HEK293 (cell line): ENCODE data around the gene EPHA4.

Experiments
- CTCF ChIA-PET: fragments of 350-600 bp; formaldehyde crosslinking; extraction: SDS; loops from one replicate; lab custom pipeline; 2021; ENCODE audit warnings: antibody characterized with exemption; lab: Yijun Ruan, JAX
- POLR2A ChIA-PET: fragments of 300-600 bp; formaldehyde crosslinking; extraction: SDS; loops from one replicate; lab custom pipeline; 2020; ENCODE audit warnings: antibody characterized with exemption, inconsistent platforms; lab: Yijun Ruan, JAX
- H3K27ac ChIP-seq: fragments of 200-500 bp; sonication (Bioruptor generic); 2 replicates; pipeline ENCODE4 v1.5.1; 2014; ENCODE audit warnings: low read depth, low read length, control low read depth, inconsistent platforms; ENCODE audit errors: extremely low read depth
- H3K36me3 ChIP-seq, 2 experiments: fragments of 200-500 bp in 1 of 2; sonication (Bioruptor generic) in 1 of 2; 1 replicate in 1 of 2; 2 replicates in 1 of 2; pipeline ENCODE4 v1.5.1; 2014 to 2017; ENCODE audit warnings: inconsistent platforms in 2 of 2, low read length in 2 of 2; ENCODE audit not compliant: control insufficient read depth in 2 of 2, insufficient read depth in 1 of 2
- H3K4me1 ChIP-seq: fragments of 200-500 bp; sonication (Bioruptor generic); 2 replicates; pipeline ENCODE4 v1.5.1; 2014; ENCODE audit warnings: mild to moderate bottlenecking, low read length, inconsistent platforms; ENCODE audit not compliant: control insufficient read depth, insufficient read depth
- H3K4me3 ChIP-seq: 2 replicates; pipeline ENCODE4 v1.5.1; 2011; ENCODE audit warnings: low read depth, mild to moderate bottlenecking, control low read depth, low read length, moderate library complexity
- H3K9me3 ChIP-seq: fragments of 200-500 bp; sonication (Bioruptor generic); 2 replicates; pipeline ENCODE4 v1.5.1; 2014; ENCODE audit warnings: low read depth, low read length, inconsistent platforms; ENCODE audit not compliant: control insufficient read depth, insufficient read depth
- KLF1 ChIP-seq: fragments of 450-650 bp; formaldehyde crosslinking; IDR thresholded peaks from 2 replicates; pipeline ENCODE4 v1.5.1; 2016; ENCODE audit warnings: missing biosample characterization, missing genetic modification characterization
- PRDM1 ChIP-seq: fragments of 450-650 bp; formaldehyde crosslinking; IDR thresholded peaks from 2 replicates; pipeline ENCODE4; 2016; ENCODE audit warnings: missing biosample characterization, missing genetic modification characterization
- SALL2 ChIP-seq: fragments of 450-650 bp; formaldehyde crosslinking; IDR thresholded peaks from 2 replicates; pipeline ENCODE4 v1.5.0; 2017; ENCODE audit warnings: missing biosample characterization, mild to moderate bottlenecking, missing genetic modification characterization, borderline replicate concordance
- YY1 ChIP-seq: fragments of 450-650 bp; formaldehyde crosslinking; IDR thresholded peaks from 2 replicates; pipeline ENCODE4 v1.5.1; 2018; ENCODE audit warnings: missing biosample characterization, missing genetic modification characterization
- ZBTB1 ChIP-seq: fragments of 450-650 bp; formaldehyde crosslinking; IDR thresholded peaks from 2 replicates; pipeline ENCODE4 v1.5.1; 2016; ENCODE audit warnings: missing biosample characterization, missing genetic modification characterization
- ZBTB17 ChIP-seq: fragments of 450-650 bp; formaldehyde crosslinking; IDR thresholded peaks from 2 replicates; pipeline ENCODE4 v1.5.1; 2016; ENCODE audit warnings: missing biosample characterization, missing genetic modification characterization
- ZBTB20 ChIP-seq: fragments of 450-650 bp; formaldehyde crosslinking; IDR thresholded peaks from 2 replicates; pipeline ENCODE4 v1.5.1; 2016; ENCODE audit warnings: missing biosample characterization, missing genetic modification characterization
- ZFHX2 ChIP-seq: fragments of 450-650 bp; formaldehyde crosslinking; conservative IDR thresholded peaks from 2 replicates; pipeline ENCODE4 v1.5.1; 2016; ENCODE audit warnings: missing biosample characterization, missing genetic modification characterization
- ZFP69B ChIP-seq: fragments of 450-650 bp; formaldehyde crosslinking; IDR thresholded peaks from 2 replicates; pipeline ENCODE4 v1.5.1; 2016; ENCODE audit warnings: missing biosample characterization, missing genetic modification characterization
- ZNF138 ChIP-seq: fragments of 450-650 bp; formaldehyde crosslinking; IDR thresholded peaks from 2 replicates; pipeline ENCODE4 v1.5.1; 2016; ENCODE audit warnings: missing biosample characterization, missing genetic modification characterization, borderline replicate concordance
- ZNF221 ChIP-seq: fragments of 450-650 bp; formaldehyde crosslinking; IDR thresholded peaks from 2 replicates; pipeline ENCODE4 v1.5.1; 2017; ENCODE audit warnings: missing biosample characterization, missing genetic modification characterization, borderline replicate concordance
- ZNF280D ChIP-seq: fragments of 450-650 bp; formaldehyde crosslinking; IDR thresholded peaks from 2 replicates; pipeline ENCODE4 v1.5.1; 2016; ENCODE audit warnings: missing biosample characterization, missing genetic modification characterization
- ZNF362 ChIP-seq: fragments of 450-650 bp; formaldehyde crosslinking; IDR thresholded peaks from 2 replicates; pipeline ENCODE4 v1.5.1; 2016; ENCODE audit warnings: missing biosample characterization, missing genetic modification characterization
- ZNF521 ChIP-seq: fragments of 450-650 bp; formaldehyde crosslinking; IDR thresholded peaks from 2 replicates; pipeline ENCODE4 v1.5.1; 2017; ENCODE audit warnings: missing biosample characterization, mild to moderate bottlenecking, missing genetic modification characterization
- ZNF624 ChIP-seq: fragments of 450-650 bp; formaldehyde crosslinking; IDR thresholded peaks from 2 replicates; pipeline ENCODE4 v1.5.1; 2017; ENCODE audit warnings: missing biosample characterization, missing genetic modification characterization
- ZNF645 ChIP-seq: fragments of 450-650 bp; formaldehyde crosslinking; IDR thresholded peaks from 2 replicates; pipeline ENCODE4; 2016; ENCODE audit warnings: missing biosample characterization, missing genetic modification characterization

EPHA4 gene

GRCh38 chr2:221460136-221460535, 112.0 kb downstream of the EPHA4 start (continued):
- TF ChIP-seq ZNF645 (tag by site-specific recombination): no peak
- TF ChIP-seq ZBTB20 (tag by site-specific recombination): no peak
- TF ChIP-seq ZNF138 (tag by site-specific recombination): no peak
- TF ChIP-seq PRDM1 (tag by site-specific recombination): no peak

- Histone ChIP-seq H3K27ac (no peak overlapping the region), H3K4me3 (no peak overlapping the region), H3K36me3 (peaks cover 4 to 22% of the 10 kb centered on the region in 2 experiments; a peak in 2 of 3 replicates), H3K9me3 (no peaks in the 10 kb centered on the region), H3K4me1 (no peaks in the 10 kb centered on the region)
- CTCF ChIA-PET: no interaction called here
- TF ChIP-seq YY1 (no peak), ZNF624 (tag by site-specific recombination) (no peak), SALL2 (tag by site-specific recombination) (no peak), ZNF221 (tag by site-specific recombination) (no peak), ZNF280D (no peak)
- POLR2A ChIA-PET: no interaction called here
Observed at GRCh38 chr2:221458578-221458977, 113.5 kb downstream of the EPHA4 start.

- Histone ChIP-seq H3K4me3 (no peak overlapping the region), H3K36me3 (peaks cover 4 to 26% of the 10 kb centered on the region in 2 experiments; a peak in 2 of 3 replicates), H3K4me1 (no peaks in the 10 kb centered on the region), H3K9me3 (no peaks in the 10 kb centered on the region), H3K27ac (no peak overlapping the region)
- CTCF ChIA-PET: interaction anchor here (0.7 kb wide), 1 partner anchor 108 kb away, joined by 4 read pairs; no protein-coding TSS in a partner anchor
- POLR2A ChIA-PET: no interaction called here
- TF ChIP-seq ZNF362 (tag by site-specific recombination): no peak
- TF ChIP-seq ZFP69B (tag by site-specific recombination): no peak
- TF ChIP-seq KLF1: no peak
- peak; percentile 32; the same call in 1 of the 2 replicates for TF ChIP-seq ZFHX2 (tag by site-specific recombination)
- no peak for TF ChIP-seq ZNF521 (tag by site-specific recombination)
- TF ChIP-seq ZBTB17: no peak
- no peak for TF ChIP-seq ZBTB1 (tag by site-specific recombination)
Observed at GRCh38 chr2:221455214-221455613, 116.9 kb downstream of the EPHA4 start.
